GM23338 (cell line): ENCODE measurements around the gene AFAP1. TPM values are rescaled to one million over a fixed set of nuclear protein-coding genes. Genes with fewer than 3 reads are reported as not detected.

Experiments
- ATAC-seq: fragments of 200-7000 bp; cut with Tn5 transposase; 3 replicates; pipeline ENCODE4 v1.9.1; 2020
- DNase-seq: peaks from one replicate; pipeline ENCODE4 v3.0.0-alpha.2; 2015; ENCODE audit warnings: low spot score
- H2AFZ ChIP-seq: fragments of 200-600 bp; sonication (generic); 2 replicates; pipeline ENCODE4 v1.8.0; 2016; ENCODE audit warnings: antibody characterized with exemption, mild to moderate bottlenecking, moderate library complexity
- H3F3A ChIP-seq: fragments of 200-600 bp; sonication (generic); replicated peaks from 2 replicates; pipeline ENCODE4 v1.8.0; 2017; ENCODE audit warnings: antibody characterized with exemption, mixed run types, low read depth
- H3K27ac ChIP-seq: fragments of 200-600 bp; sonication (generic); 2 replicates; pipeline ENCODE4 v1.6.1; 2016; ENCODE audit warnings: low read depth
- H3K27me3 ChIP-seq: fragments of 200-600 bp; sonication (generic); 2 replicates; pipeline ENCODE4 v1.8.0; 2016; ENCODE audit warnings: mild to moderate bottlenecking, mixed run types, moderate library complexity; ENCODE audit not compliant: insufficient read depth
- H3K36me3 ChIP-seq: fragments of 200-600 bp; sonication (generic); 2 replicates; pipeline ENCODE4 v1.8.0; 2016; ENCODE audit warnings: mild to moderate bottlenecking; ENCODE audit not compliant: insufficient read depth
- H3K4me1 ChIP-seq: fragments of 200-600 bp; sonication (generic); 2 replicates; pipeline ENCODE4 v1.8.0; 2016; ENCODE audit warnings: mild to moderate bottlenecking, moderate library complexity; ENCODE audit not compliant: insufficient read depth
- H3K4me2 ChIP-seq: fragments of 200-600 bp; sonication (generic); 2 replicates; pipeline ENCODE4 v1.7.1; 2017; ENCODE audit warnings: mixed run types
- H3K4me3 ChIP-seq: fragments of 200-600 bp; sonication (generic); 2 replicates; pipeline ENCODE4 v1.6.1; 2016; ENCODE audit warnings: mixed run types
- H3K79me2 ChIP-seq: fragments of 200-600 bp; sonication (generic); replicated peaks from 2 replicates; pipeline ENCODE4 v1.8.0; 2017; ENCODE audit warnings: mild to moderate bottlenecking; ENCODE audit not compliant: insufficient read depth
- H3K9me2 ChIP-seq: fragments of 200-600 bp; sonication (generic); 2 replicates; pipeline ENCODE4 v1.8.0; 2017; ENCODE audit not compliant: insufficient read depth
- H4K20me1 ChIP-seq: fragments of 200-600 bp; sonication (generic); replicated peaks from 2 replicates; pipeline ENCODE4 v1.8.0; 2017; ENCODE audit warnings: mild to moderate bottlenecking; ENCODE audit not compliant: insufficient read depth
- H3K27ac Mint-ChIP-seq: 2 replicates; pipeline ENCODE4 v1.8.0; 2020; ENCODE audit warnings: inconsistent platforms, mild to moderate bottlenecking, moderate library complexity, mixed read lengths
- H3K27me3 Mint-ChIP-seq: 3 replicates; pipeline ENCODE4 v1.8.0; 2022; ENCODE audit warnings: low read depth, mild to moderate bottlenecking, moderate library complexity, mixed read lengths, inconsistent platforms; ENCODE audit not compliant: insufficient read depth, poor library complexity
- H3K36me3 Mint-ChIP-seq: 3 replicates; pipeline ENCODE4 v1.8.0; 2021; ENCODE audit warnings: low read depth, mild to moderate bottlenecking, inconsistent platforms, moderate library complexity, mixed read lengths
- H3K4me1 Mint-ChIP-seq: 3 replicates; pipeline ENCODE4 v1.8.0; 2020; ENCODE audit warnings: mild to moderate bottlenecking, inconsistent platforms, mixed read lengths
- H3K4me3 Mint-ChIP-seq: 3 replicates; pipeline ENCODE4 v1.8.0; 2021; ENCODE audit warnings: moderate library complexity, mild to moderate bottlenecking, inconsistent platforms, mixed read lengths
- H3K9me3 Mint-ChIP-seq: 3 replicates; pipeline ENCODE4 v1.8.0; 2020; ENCODE audit warnings: moderate library complexity, mild to moderate bottlenecking, inconsistent platforms, mixed read lengths
- CREB1 ChIP-seq: fragments of 250-450 bp; sonication (Bioruptor Pico); IDR thresholded peaks from 2 replicates; pipeline ENCODE4 v1.5.0; 2020; ENCODE audit warnings: low read depth, mild to moderate bottlenecking, moderate library complexity
- CTCF ChIP-seq, 2 experiments: fragments of 200-600 bp in 1 of 2; sonication (generic) in 1 of 2; conservative IDR thresholded peaks; 2 replicates each; pipeline versions ENCODE4 v1.5.1 to v1.6.1; 2016 to 2017; ENCODE audit warnings: antibody characterized with exemption in 2 of 2, low read depth in 2 of 2, mild to moderate bottlenecking in 2 of 2, moderate library complexity in 1 of 2
- EZH2 ChIP-seq: fragments of 200-600 bp; sonication (generic); IDR thresholded peaks from one replicate; pipeline ENCODE4 v1.8.0; 2017; ENCODE audit warnings: antibody characterized with exemption, mild to moderate bottlenecking, low read depth; ENCODE audit not compliant: unreplicated experiment
- EZH2phosphoT487 ChIP-seq: fragments of 200-600 bp; sonication (generic); IDR thresholded peaks from one replicate; pipeline ENCODE4 v1.8.1; 2018; ENCODE audit warnings: antibody characterized with exemption; ENCODE audit not compliant: unreplicated experiment
- POLR2AphosphoS5 ChIP-seq: IDR thresholded peaks from 2 replicates; pipeline ENCODE4 v1.6.1; 2016; ENCODE audit warnings: antibody characterized with exemption, low read depth
- REST ChIP-seq: IDR thresholded peaks from one replicate; pipeline ENCODE4 v1.6.1; 2018; ENCODE audit warnings: antibody characterized with exemption; ENCODE audit not compliant: unreplicated experiment
- STAT1 ChIP-seq: IDR thresholded peaks from one replicate; pipeline ENCODE4 v1.6.1; 2016; ENCODE audit warnings: antibody characterized with exemption; ENCODE audit not compliant: unreplicated experiment
- ZNF114 ChIP-seq: fragments of 250-450 bp; sonication (Bioruptor Pico); IDR thresholded peaks from 2 replicates; pipeline ENCODE4 v1.5.0; 2020; ENCODE audit warnings: mild to moderate bottlenecking, moderate library complexity
- ZNF331 ChIP-seq: fragments of 250-450 bp; sonication (Bioruptor Pico); IDR thresholded peaks from 2 replicates; pipeline ENCODE4 v1.5.0; 2020; ENCODE audit warnings: low read depth, mild to moderate bottlenecking, moderate library complexity
- polyA plus RNA-seq: library from polyadenylated mRNA; unstranded; fragments of >200 nt; fragmentation: Nextera tagmentation; extraction: Ambion mirVana; gene quantifications from 2 replicates; pipeline ENCODE4 v1.2.1, GENCODE V29; 2016
- total RNA-seq: library from RNA; depleted of rRNA; stranded (reverse); fragments of >200 nt; shearing (Covaris generic); gene quantifications from 2 replicates; pipeline ENCODE4 v1.2.3, GENCODE V29; 2014
- TF ChIP-seq, protein P1 (sequence below): fragments of 250-450 bp; sonication (Bioruptor Pico); IDR thresholded peaks from 2 replicates; pipeline ENCODE4 v1.5.0; 2020; ENCODE audit warnings: mild to moderate bottlenecking, moderate library complexity

AFAP1 gene
- total and polyA plus RNA-seq, 2 experiments from 2014 or later: 6.5 to 21.5 TPM

- TF ChIP-seq, protein P1, sequence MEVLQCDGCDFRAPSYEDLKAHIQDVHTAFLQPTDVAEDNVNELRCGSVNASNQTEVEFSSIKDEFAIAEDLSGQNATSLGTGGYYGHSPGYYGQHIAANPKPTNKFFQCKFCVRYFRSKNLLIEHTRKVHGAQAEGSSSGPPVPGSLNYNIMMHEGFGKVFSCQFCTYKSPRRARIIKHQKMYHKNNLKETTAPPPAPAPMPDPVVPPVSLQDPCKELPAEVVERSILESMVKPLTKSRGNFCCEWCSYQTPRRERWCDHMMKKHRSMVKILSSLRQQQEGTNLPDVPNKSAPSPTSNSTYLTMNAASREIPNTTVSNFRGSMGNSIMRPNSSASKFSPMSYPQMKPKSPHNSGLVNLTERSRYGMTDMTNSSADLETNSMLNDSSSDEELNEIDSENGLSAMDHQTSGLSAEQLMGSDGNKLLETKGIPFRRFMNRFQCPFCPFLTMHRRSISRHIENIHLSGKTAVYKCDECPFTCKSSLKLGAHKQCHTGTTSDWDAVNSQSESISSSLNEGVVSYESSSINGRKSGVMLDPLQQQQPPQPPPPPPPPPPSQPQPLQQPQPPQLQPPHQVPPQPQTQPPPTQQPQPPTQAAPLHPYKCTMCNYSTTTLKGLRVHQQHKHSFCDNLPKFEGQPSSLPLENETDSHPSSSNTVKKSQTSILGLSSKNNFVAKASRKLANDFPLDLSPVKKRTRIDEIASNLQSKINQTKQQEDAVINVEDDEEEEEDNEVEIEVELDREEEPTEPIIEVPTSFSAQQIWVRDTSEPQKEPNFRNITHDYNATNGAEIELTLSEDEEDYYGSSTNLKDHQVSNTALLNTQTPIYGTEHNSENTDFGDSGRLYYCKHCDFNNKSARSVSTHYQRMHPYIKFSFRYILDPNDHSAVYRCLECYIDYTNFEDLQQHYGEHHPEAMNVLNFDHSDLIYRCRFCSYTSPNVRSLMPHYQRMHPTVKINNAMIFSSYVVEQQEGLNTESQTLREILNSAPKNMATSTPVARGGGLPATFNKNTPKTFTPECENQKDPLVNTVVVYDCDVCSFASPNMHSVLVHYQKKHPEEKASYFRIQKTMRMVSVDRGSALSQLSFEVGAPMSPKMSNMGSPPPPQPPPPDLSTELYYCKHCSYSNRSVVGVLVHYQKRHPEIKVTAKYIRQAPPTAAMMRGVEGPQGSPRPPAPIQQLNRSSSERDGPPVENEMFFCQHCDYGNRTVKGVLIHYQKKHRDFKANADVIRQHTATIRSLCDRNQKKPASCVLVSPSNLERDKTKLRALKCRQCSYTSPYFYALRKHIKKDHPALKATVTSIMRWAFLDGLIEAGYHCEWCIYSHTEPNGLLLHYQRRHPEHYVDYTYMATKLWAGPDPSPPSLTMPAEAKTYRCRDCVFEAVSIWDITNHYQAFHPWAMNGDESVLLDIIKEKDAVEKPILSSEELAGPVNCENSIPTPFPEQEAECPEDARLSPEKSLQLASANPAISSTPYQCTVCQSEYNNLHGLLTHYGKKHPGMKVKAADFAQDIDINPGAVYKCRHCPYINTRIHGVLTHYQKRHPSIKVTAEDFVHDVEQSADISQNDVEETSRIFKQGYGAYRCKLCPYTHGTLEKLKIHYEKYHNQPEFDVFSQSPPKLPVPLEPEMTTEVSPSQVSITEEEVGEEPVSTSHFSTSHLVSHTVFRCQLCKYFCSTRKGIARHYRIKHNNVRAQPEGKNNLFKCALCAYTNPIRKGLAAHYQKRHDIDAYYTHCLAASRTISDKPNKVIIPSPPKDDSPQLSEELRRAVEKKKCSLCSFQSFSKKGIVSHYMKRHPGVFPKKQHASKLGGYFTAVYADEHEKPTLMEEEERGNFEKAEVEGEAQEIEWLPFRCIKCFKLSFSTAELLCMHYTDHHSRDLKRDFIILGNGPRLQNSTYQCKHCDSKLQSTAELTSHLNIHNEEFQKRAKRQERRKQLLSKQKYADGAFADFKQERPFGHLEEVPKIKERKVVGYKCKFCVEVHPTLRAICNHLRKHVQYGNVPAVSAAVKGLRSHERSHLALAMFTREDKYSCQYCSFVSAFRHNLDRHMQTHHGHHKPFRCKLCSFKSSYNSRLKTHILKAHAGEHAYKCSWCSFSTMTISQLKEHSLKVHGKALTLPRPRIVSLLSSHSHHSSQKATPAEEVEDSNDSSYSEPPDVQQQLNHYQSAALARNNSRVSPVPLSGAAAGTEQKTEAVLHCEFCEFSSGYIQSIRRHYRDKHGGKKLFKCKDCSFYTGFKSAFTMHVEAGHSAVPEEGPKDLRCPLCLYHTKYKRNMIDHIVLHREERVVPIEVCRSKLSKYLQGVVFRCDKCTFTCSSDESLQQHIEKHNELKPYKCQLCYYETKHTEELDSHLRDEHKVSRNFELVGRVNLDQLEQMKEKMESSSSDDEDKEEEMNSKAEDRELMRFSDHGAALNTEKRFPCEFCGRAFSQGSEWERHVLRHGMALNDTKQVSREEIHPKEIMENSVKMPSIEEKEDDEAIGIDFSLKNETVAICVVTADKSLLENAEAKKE (CRISPR knock-in tag): no peak
- TF ChIP-seq ZNF331 (no peak), POLR2AphosphoS5 (no peak)
These were observed 134.8 kb downstream of the AFAP1 start (continued) for GRCh38 chr4:7804756-7805385.

- Mint-ChIP-seq H3K4me1 (peaks cover 57% of the 10 kb centered on the region), H3K4me3 (no peak overlapping the region), H3K27ac (peak overlapping the region; percentile 98), H3K27me3 (peaks cover 5% of the 10 kb centered on the region), H3K36me3 (peaks cover 26% of the 10 kb centered on the region), H3K9me3 (no peaks in the 10 kb centered on the region; the same call in 2 of the 3 replicates)
- Histone ChIP-seq H4K20me1 (peaks cover 4% of the 10 kb centered on the region; the same call in 1 of the 2 replicates), H3K4me1 (peaks cover 25% of the 10 kb centered on the region), H3F3A (peaks cover 7% of the 10 kb centered on the region; the same call in 1 of the 2 replicates), H3K36me3 (0 out of 2 replicates have a peak, but pooled peaks cover 3% of the 10 kb centered on the region), H3K79me2 (no peaks in the 10 kb centered on the region), H2AFZ (no peak overlapping the region), H3K9me2 (no peaks in the 10 kb centered on the region), H3K27me3 (no peaks in the 10 kb centered on the region), H3K27ac (peak overlapping the region; percentile 95; the same call in 1 of the 2 replicates), H3K4me2 (0 out of 2 replicates have a peak overlapping the region, but pooled peaks have one; percentile 65), H3K4me3 (no peak overlapping the region)
- ATAC-seq (peak; percentile 63), DNase-seq (peak; percentile 93)
- TF ChIP-seq ZNF114 (no peak), EZH2 (no peak), REST (no peak), EZH2phosphoT487 (no peak), CTCF (conservative IDR thresholded peaks at IDR 0.05; ENCODE audit: low read depth in 2 of 2) (peak; percentile 96), CREB1 (CRISPR knock-in tag) (0 out of 2 replicates have a peak, but pooled peaks have one; percentile 14), STAT1 (no peak)
These were observed 135.5 kb downstream of the AFAP1 start for GRCh38 chr4:7803992-7804755.
